PC-3 (cell line): ENCODE data around the gene REV1.

Experiments used
- EZH2 ChIP-seq: fragments of 300-600 bp; sonication (generic); IDR thresholded peaks from one replicate; pipeline ENCODE4 v1.6.1; 2017; ENCODE audit warnings: antibody characterized with exemption, mild to moderate bottlenecking, low read length; ENCODE audit not compliant: unreplicated experiment
- EZH2phosphoT487 ChIP-seq: fragments of 300-600 bp; sonication (generic); IDR thresholded peaks from 2 replicates; pipeline ENCODE4 v1.6.1; 2018; ENCODE audit warnings: mild to moderate bottlenecking, antibody characterized with exemption, low read length, borderline replicate concordance
- TF ChIP-seq, protein P1 (sequence below): fragments of 300-600 bp; sonication (generic); conservative IDR thresholded peaks from 2 replicates; pipeline ENCODE4 v1.5.1; 2017; ENCODE audit warnings: antibody characterized with exemption, low read depth, mild to moderate bottlenecking, low read length

DNA sequence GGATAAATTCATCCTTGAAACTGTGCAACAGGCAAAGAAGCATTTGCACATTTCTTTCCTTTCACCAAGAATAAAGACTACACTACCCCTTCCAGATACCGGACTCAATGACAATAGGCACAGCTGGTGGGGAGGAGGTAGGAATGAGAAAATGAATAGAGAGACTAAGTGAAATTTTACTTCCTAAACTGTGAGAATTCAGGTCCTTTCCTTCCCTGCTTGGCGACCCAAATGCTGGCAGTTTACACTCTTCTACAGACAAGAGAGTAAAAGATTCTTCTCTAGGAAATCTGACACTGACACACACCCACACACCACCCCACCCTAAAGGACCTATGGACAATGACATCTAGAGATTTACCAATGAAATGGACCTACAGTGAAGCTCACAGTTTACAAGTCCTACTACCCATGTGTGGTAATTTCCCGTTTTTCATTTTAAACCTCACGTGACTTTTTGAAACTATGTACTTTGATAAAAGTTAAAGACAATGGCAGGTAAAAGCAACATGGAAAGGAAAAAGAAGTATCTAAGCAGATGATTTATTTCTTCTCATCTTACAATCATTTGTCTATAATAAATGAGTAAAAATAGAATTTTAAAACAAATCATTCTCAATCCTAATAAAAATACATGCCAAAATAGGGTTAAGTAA is 27.9 kb downstream of the REV1 start:
- TF ChIP-seq EZH2phosphoT487, result no peak
- no peak for TF ChIP-seq EZH2
- TF ChIP-seq, protein P1, sequence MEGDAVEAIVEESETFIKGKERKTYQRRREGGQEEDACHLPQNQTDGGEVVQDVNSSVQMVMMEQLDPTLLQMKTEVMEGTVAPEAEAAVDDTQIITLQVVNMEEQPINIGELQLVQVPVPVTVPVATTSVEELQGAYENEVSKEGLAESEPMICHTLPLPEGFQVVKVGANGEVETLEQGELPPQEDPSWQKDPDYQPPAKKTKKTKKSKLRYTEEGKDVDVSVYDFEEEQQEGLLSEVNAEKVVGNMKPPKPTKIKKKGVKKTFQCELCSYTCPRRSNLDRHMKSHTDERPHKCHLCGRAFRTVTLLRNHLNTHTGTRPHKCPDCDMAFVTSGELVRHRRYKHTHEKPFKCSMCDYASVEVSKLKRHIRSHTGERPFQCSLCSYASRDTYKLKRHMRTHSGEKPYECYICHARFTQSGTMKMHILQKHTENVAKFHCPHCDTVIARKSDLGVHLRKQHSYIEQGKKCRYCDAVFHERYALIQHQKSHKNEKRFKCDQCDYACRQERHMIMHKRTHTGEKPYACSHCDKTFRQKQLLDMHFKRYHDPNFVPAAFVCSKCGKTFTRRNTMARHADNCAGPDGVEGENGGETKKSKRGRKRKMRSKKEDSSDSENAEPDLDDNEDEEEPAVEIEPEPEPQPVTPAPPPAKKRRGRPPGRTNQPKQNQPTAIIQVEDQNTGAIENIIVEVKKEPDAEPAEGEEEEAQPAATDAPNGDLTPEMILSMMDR, result no peak
